HG02588 (cell line): Measurements from ENCODE around the gene OGFOD1.
A peak's percentile ranks its signal among the peaks of the same experiment; 100 is the strongest.

Source experiments
- ATAC-seq: cut with Tn5 transposase; IDR thresholded peaks from one replicate; pipeline ENCODE4 v1.9.1; 2021; ENCODE audit warnings: mild to moderate bottlenecking, moderate library complexity; ENCODE audit not compliant: unreplicated experiment

The OGFOD1 gene

DNA sequence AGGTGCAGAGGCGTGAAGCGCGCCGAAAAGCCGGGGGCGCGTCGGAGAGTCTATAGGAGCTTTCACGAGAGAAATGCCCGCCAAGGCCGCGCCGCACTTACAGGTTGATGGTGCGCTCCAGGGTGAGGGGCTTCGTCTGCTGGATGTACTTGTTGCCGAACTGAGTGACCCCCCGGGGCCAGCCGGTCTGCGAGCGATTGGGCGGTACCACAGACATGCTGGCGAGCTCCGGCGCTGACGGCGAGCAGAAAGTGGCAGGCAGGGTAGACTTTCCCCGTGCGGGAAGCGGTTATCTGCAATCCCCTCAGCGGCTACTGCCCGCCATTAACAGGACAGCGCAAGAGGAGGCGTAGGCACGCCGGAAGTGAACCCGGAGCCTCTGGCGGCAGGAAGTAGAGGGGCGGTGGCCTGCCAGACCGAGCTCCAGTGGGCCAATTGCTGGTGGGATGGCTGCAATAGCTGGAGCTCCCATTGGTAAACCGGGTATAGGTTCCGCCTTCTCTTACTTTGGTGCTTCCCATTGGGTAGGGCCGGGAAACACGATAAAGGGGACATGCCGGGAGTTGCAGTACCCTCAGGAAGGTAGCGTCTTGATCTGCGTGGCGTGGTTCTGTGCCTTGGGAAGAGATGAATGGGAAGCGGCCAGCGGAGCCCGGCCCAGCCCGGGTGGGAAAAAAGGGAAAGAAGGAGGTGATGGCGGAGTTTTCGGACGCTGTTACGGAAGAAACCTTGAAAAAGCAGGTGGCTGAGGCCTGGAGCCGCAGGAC lies at the start of gene OGFOD1, which contains the start of gene NUDT21:
OGFOD1 (plus strand) TSS at position 569 of the 767 bp plus-strand sequence; CDS start at position 628, 59 bp downstream.
NUDT21 (minus strand) TSS at position 347 of the 767 bp plus-strand sequence; CDS start at position 217, 130 bp downstream.
- ATAC-seq, result peak; percentile 99

DNA sequence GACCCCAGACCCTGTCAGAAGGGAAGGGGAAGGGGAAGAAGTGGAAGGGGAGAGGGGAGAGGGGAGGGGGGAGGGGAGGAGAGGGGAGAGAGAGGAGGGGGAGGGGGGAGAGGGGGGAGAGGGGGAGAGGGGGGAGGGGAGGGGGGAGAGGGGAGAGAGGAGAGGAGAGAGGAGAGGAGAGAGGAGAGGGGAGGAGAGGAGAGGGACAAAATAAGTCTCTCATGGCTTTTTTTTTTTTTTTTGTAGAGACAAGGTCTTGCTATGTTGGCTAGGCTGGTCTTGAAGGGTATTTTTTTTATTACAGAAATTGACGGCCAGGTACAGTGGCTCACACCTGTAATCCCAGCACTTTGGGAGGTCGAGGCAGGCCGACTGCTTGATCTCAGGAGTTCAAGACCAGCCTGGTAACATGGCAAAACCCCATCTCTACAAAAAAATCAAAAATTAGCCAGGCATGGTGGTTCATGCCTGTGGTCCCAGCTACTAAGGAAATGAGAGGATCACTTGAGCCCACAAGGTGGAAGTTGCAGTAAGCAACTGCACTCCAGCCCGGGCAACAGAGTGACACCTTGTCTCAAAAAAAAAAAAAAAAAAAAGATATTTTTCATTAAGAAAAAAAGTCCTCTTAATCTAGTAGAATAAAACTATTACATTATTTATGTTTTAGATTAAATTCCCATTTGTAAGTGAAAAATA lies 45.2 kb upstream of the OGFOD1 start:
- ATAC-seq, result no peak

DNA sequence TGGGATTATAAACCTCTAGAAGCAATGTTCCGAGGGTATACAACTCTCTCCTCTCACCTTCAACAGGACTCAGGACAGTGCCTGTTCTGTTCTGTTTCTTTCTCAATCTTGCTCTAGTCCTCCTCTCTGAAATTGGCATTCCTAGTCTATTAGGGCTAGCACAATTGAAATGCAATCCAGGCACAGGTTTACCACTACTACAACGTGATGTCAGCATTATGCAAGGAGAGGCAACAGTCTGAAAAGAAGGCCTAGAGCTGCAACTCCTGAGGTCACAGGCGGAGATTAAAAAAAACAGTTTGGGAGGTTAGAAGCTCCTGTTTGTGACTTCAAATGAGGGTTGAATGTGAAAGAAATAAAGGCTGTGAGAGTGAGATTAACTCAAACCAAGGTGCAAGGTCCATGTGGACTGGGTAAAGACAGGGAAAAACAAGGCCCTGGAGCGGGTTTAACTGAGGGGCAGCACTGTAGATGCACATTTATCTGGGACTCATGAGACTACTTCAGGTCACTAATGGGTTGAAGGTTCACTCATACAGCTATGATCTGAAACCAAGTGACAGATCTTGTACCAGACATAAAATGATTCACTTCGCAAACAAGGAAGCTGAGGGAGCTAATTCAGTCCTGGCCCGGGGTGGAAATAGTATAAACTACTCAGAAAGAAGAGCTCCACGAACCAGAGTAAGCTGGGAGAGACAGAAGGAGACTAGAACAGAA lies 42.8 kb upstream of the OGFOD1 start:
- ATAC-seq, result no peak

DNA sequence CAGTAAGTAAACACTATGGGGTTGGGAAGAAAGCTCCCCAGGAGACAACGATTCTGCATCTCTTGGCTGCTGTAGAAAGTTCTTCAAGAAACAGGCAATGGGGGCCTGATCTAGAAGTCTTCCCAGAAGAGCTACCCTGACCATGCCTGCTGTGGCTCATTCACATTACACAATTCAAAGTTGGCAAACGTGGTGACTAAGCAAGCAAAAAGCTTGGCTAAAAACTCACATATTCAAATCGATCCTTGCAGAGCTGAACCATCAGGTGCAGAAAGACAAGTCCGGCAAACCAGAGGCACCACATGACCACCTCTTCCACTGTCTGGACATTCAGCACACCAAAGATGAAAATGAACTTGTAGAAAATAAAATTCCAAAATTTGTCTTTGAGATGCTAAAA lies 42.2 kb upstream of the OGFOD1 start:
- no peak for ATAC-seq

DNA sequence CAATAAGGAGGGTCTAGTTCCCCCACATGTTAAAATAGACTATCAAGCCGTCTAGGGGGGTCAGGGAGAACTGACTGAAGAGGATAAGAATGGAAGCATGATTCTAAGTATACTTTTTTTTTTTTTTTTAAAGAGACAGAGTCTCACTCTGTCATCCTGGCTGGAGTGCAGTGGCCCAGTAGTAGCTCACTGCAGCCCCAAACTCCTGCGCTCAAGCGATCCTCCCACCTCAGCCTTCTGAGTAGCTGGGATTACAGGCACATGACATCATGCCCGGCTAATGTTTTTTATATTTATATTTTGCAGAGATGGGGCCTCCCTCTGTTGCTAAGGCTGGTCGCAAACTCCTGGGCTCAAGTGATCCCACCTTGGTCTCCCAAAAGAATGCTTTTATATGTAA lies 40.2 kb upstream of the OGFOD1 start:
- no peak for ATAC-seq

DNA sequence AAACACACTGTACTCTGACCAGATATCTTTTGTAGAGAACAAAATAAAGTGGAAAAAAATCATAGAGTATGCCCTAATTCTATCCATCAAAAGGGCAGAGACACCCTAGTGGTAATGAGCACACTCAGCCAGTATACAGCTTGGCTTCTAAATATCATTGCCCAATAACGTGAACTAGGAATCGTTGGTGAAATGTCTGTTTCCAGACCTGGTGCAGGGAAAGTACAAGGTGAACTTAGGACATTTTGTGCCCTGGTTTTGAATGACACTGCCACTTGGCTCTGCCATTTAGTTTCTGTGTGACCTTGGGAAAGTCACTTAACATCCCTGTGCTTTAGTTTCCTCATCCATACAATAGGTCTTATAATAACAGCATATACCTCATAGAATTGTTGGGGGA lies 39.7 kb upstream of the OGFOD1 start:
- ATAC-seq, result no peak

DNA sequence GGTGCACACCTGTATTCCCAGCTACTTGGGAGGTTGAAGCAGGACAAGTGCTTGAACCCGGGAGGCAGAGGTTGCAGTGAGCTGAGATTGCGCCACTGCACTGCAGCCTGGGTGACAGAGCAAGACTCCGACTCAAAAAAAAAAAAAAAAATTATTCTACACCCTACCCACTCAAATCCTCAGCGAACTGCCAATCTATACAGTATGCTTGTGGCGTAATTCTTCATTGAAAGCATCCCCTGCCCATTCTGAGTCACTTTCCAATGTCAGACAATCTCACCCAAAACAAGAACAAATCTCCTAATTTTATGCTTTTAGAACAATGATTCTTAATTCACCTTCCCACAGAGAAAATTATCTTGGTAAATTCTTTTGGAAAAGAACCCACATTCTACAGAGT lies 38.0 kb upstream of the OGFOD1 start:
- no peak for ATAC-seq

DNA sequence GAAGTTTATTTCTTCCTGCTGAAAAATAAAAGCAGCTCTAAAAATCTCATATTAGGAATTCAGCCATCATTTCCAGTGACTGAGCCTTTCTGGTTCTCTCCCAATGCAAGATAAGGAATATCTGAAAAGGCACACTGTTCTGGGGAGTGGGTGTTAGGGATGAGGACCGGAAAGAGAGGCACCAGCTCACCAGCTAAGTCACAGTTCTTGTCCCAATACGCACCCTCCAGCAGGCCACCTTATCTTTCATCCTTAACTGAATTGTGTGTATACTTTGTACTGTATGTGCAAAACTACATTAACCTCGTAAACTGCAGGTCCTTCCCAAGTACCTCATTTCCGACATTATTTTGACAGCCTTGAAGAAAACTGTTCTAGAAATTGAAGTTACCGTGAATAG lies 37.0 kb upstream of the OGFOD1 start:
- no peak for ATAC-seq

DNA sequence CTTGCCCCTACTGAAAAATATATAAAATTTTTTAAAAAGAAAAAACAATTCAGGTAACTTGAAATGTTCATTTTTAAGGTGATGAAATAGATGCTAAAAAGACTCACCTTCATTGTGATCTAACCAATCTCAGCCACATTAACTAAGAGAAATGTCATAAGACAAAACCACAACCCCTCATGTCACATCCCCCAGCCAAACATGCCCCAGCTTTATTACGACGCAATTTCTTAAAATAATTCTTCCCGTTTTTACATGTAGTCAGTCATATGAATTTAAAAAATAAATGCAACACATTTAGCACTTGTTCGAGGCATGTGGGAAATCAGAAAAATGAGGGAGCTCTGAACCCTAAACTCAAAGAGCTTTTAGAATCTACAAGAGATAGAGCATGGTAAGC lies 35.5 kb upstream of the OGFOD1 start:
- ATAC-seq, result no peak

DNA sequence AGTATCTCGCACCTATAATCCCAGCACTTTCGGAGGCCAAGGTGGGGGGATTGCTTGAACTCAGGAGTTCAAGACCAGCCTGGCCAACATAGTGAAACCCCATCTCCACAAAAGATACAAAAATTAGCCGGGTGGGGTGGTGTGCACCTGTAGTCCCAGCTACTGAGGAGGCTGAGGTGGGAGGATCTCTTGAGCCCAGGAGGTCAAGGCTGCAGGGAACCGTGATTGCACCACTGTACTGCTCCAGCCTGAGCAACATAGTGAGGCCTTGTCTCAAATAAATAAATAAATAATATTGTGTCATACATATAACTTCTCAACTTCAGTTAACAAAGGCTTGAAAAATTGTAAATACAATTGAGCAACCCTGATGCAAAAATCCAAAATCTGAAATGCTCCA lies 34.2 kb upstream of the OGFOD1 start:
- ATAC-seq, result no peak

DNA sequence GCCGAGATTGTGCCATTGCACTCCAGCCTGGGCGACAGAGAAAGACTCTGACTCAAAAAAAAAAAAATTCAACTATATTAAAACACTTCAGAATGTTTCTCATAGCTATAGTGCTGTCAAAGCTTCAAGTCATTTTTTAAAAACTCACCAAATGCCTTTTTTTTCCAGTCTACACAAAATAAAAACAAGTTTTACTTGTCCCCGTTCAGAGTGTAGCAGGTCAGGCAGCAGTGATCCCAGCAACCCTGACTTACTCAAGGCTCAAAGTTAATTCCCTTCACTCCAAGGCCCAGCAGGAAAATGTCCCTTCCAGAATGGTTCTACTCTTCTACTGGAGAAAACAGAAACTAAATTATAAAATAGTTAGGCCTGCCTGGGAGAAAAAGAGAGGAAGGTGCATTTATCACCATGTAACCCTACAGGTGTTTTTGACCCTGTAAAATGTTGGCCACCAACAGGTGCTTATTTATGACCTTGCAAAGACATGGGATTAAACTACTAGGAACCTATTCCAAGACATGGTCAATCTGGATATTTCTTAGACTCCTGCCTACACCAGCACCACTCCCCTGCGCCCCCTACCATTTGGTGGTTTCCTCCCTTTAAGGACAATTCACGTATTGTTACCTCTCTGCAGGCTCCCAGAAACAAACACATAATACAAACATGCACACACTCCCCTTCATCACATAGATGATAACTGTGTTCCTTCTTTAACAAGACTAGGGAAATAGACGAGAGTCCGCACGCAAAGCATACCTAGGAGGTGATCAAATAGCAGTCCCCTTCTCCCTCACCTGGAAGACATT lies 31.4 kb upstream of the OGFOD1 start:
- ATAC-seq, result no peak

DNA sequence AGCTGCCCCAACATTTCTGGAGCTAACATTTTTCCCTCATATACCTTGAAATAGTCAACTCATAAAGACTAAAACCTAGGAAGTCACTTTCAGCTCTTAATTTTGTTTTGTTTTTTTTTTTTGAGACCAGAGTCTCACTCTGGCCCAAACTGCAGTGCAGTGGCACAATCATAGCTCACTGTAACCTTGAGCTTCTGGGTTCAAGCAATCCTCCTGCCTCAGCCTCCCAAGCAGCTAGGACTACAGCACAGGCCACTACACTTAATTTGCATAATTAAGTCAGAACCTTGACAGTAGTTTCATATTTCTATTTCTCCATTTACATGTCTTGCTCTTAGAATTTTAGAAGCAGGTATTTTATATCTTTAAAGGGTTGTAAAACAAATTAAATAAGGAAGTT lies 30.7 kb upstream of the OGFOD1 start:
- no peak for ATAC-seq

DNA sequence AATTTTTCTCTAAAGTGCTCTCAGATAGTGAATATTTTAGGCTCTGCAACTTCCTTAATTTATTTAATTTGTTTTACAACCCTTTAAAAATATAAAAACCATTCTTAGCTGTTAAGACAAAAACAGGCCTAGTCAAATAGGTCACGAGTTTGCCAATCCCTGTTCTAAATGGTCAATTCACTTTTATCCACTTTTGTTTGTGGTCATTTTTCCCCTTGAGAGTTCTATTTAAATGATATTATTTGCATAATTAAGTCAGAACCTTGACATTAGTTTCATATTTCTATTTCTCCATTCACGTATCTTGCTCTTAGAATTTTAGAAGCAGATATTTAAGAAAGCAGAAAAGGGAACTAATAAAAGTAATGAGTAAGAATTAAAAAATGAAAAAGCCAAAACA lies 30.0 kb upstream of the OGFOD1 start:
- ATAC-seq, result no peak

DNA sequence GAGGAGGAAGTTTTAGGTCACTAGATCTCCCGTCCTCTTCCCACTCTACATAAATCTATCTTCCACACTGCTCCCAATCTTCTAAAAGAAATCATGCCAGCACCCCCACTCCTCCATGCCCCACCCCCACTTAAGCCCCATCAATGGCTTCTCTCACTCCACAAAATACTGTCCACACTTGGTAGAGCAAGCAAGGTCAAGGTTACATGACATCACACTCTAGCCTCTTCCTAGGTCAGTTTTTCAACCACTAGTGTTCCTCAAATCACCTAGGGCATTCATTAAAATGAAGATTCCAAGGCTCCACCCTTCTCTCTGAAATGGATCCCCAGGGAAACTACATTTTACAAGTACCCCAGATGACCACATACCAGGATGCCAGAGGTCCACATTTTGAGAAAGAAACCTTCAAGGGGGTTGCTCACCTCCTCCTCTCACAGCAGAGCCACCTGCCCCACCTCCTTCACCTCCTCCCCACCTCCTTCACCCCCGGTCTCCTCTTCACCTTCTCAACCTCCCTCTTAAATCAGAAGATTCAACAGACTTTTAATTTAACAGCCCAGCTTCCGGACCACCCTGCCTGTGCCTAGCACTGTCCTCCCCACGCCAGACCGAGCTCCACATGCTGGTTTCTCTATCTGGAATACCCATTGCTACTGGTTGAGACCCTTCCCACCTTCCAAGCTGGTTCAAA lies 29.2 kb upstream of the OGFOD1 start:
- no peak for ATAC-seq

DNA sequence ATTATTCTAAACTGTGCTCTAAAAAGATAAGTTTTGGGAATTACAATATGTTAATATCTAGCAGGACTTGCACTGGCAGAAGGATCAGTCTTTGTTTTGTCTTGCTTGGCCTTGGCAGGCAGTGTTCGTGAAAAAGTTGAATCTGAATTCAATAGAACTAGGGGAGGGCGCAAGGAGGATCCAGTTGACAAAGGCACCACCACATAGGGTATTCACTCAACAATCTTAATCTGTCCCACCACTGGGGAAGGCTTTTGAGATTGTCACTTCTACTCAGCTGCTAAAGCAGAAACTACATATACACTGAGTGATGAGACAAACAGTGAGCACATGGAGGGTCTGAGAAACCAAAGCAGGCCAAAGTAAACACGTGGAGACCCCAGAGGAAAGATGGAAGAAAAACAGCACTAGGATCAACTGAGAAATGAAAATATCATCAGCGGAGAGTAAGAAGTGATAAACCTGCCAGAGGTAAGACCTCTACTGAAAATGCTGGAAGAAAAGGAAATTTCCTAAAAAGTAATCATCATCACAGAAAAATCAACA lies 28.4 kb upstream of the OGFOD1 start:
- ATAC-seq, result no peak

DNA sequence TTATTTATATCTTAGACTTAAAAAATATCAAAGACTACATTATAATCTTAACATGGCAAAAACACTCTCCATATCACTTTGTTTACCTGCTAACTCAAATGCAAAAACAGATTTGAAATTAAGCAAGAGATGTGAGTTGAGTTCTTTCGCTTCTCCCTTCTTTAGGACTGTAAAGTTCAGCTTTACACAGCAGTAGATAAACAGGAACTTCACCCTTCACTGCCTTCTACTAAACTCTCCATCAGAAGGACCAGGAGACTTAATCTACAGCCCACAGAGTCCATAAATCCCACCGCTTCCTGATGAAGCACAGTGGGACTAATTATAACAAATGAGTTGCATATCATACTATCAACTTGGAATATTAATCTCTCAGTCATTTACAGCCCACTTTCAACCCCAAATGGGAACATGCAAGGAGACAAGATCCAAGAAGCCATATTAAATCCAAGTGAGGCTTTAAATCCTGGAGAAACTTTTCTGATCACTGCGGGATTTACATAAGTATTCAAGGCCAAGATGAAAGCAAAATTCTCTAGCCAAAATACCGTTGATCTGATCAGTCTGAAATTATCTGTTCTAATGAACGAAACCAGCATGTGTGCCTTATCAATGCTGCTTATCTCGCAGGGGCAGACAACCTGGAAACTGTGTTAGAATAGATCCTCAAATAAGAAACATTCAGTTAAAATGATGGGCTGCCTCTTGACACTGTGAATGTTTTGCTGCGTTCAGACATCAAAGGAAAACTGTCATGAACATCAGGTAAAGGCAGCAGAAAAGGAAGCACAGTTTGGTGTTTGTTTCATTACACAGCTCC lies 27.6 kb upstream of the OGFOD1 start:
- ATAC-seq, result no peak

DNA sequence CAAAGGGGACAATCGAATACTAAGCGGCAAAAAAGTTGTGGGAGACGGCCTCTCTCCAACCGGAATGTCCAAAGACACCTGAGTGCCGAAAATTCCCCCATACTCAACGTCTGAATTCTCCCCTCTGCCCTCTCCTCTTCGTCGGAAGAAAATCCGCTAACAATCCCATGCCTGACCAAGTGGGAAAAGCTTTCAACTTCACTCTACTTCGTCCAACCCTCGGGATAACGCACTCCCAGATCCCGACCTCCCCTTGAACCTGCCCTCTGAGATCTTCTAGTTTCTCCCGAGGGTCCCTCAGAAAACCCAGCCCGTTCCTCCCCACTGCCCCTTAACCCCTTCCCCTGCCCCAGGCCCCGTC lies 27.0 kb upstream of the OGFOD1 start:
- ATAC-seq, result no peak

DNA sequence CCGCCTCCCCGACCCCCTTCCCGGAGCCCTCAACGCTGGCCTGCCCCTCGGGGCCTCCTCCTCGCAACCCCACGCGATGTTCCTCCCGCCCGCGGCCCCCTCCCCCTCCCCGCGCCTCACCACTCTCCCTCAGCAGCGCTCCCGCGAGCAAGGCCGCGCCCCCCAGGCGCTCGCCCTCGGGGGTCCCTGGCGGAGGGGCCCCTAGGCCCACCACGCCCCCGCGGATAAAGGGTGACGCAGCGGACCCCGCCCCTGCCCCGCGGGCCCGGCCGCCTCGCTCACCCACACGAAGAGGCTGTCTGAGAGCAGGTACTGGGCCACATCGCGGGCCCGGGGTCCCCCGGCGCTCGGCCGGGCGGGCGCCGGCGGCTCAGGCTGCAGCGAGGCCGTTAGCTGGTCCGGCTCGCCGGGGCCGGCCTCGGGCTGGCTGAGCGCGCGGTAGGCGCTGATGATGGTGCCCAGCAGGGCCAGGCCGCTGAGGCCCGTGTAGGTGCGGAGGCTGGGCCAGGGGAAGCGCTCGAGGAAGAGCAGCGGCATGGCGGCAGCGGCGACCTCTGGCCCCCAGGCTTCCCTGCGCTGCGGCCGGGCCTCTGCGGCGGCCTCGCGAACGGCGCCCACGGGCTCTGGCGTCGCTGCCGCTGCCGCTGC lies 26.4 kb upstream of the OGFOD1 start:
- ATAC-seq, result peak; percentile 30

DNA sequence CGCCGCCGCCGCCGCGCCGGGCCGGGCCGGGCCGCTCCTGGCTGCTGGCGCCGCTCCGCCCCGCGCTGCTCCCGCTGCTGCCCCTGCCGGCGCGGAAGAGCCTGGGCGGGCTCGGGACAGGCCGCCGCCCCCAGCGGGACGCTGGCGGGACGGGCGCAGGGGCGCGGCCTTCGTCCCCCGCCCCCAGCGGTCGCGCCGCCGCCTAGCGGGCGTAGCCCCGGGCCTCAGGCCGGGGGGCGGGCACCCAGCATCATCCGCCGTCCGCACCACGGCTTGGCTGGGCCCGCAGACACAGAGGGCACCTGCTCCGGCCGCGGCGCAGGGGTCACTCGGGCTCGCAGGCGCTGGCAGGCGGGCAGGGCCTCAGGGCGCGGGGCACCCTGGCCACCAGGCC lies 25.9 kb upstream of the OGFOD1 start, which contains the start of gene AMFR:
AMFR (minus strand) TSS at position 107 of the 394 bp plus-strand sequence. CDS start 218 bp downstream, outside the sequence.
- peak; percentile 78 for ATAC-seq
